Stomach (tissue), 9 donors: ENCODE results near the gene STRBP. TPM values are rescaled to one million over a fixed set of nuclear protein-coding genes. Genes with fewer than 3 reads are reported as not detected.

Experiments
- DNase-seq, 2 donors: peaks; one replicate each; pipeline versions ENCODE4 v3.0.0 to v3.0.0-alpha.2; 2013 to 2019
- H3K27ac ChIP-seq, 5 donors: fragments of 200-600 bp in 4 of 5; sonication (generic) in 4 of 5; one replicate each; pipeline ENCODE4 v1.5.1; 2013 to 2019; ENCODE audit warnings: mild to moderate bottlenecking in 1 of 5, moderate library complexity in 1 of 5
- H3K27me3 ChIP-seq, 3 donors: fragments of 200-600 bp; sonication (generic); one replicate each; pipeline ENCODE4 v1.5.1; 2017 to 2019; ENCODE audit warnings: mixed run types in 1 of 3
- H3K36me3 ChIP-seq, 4 donors: fragments of 200-600 bp; sonication (generic); 1 replicate in 3 of 4; 2 replicates in 1 of 4; pipeline ENCODE4 v1.5.1; 2016 to 2019
- H3K4me1 ChIP-seq, 4 donors: fragments of 200-600 bp; sonication (generic); one replicate each; pipeline ENCODE4 v1.5.1; 2016 to 2019
- H3K4me3 ChIP-seq, 4 donors: fragments of 200-600 bp; sonication (generic) in 3 of 4; one replicate each; pipeline ENCODE4 v1.5.1; 2016 to 2019; ENCODE audit warnings: mild to moderate bottlenecking in 1 of 4
- H3K9me3 ChIP-seq, 4 donors: fragments of 200-600 bp; sonication (generic); one replicate each; pipeline ENCODE4 v1.5.1; 2016 to 2019
- CTCF ChIP-seq, 7 experiments: fragments of 450-650 bp in 4 of 7; fragments of 200-600 bp in 3 of 7; sonication (generic) in 3 of 7; IDR thresholded peaks; one replicate each; pipeline ENCODE4 v1.5.1; 2016 to 2019; ENCODE audit warnings: antibody characterized with exemption in 7 of 7, control low read depth in 2 of 7, mild to moderate bottlenecking in 1 of 7
- EP300 ChIP-seq: sonication (generic); formaldehyde crosslinking; IDR thresholded peaks from one replicate; pipeline ENCODE4 v1.6.1; 2017; ENCODE audit warnings: antibody characterized with exemption
- POLR2A ChIP-seq, 4 donors: fragments of 450-650 bp; IDR thresholded peaks; one replicate each; pipeline ENCODE4 v1.6.1; 2016; ENCODE audit warnings: antibody characterized with exemption in 4 of 4, control low read depth in 2 of 4, mild to moderate bottlenecking in 1 of 4, moderate library complexity in 1 of 4
- POLR2AphosphoS5 ChIP-seq, 3 donors: sonication (generic); formaldehyde crosslinking; IDR thresholded peaks; one replicate each; pipeline ENCODE4 v1.6.1; 2016; ENCODE audit warnings: antibody characterized with exemption in 3 of 3
- WGBS, 5 donors: extraction: QIAGEN DNeasy Blood & Tissue Kit in 3 of 5; methylation state at CpG; one replicate each; pipeline versions ENCODE4 v1.1.5 to v1.1.7; 2013 to 2018; 5-methylcytosine and 5-hydroxymethylcytosine counted together
- intact Hi-C: fragments of 100-400 bp; cut with DNase I; formaldehyde crosslinking; loops from one replicate; pipeline ENCODE4 v1.15.1; 2023; ENCODE audit warnings: low total_unique reads
- polyA plus RNA-seq, 3 donors: library from polyadenylated mRNA; stranded (reverse); fragments of 200-250 nt; gene quantifications; one replicate each; pipeline ENCODE4 v1.2.3, GENCODE V29; 2013
- total RNA-seq, 5 donors: library from RNA; depleted of rRNA; stranded (reverse); fragments of >200 nt; gene quantifications; one replicate each; pipeline versions ENCODE4 v1.1.0 to v1.2.3, GENCODE V29; 2014 to 2016
- donor health status: healthy with polysubstance abuse.
- donor health status: Bipolar disorder and iron deficiency.
- donor health status: healthy.

The STRBP gene
- total and polyA plus RNA-seq, 8 donors = 5.5 to 21.0 (median 10.2) TPM

- Histone ChIP-seq H3K4me1 (peaks cover 8 to 16% (median 12%) of the 10 kb centered on the region in 4 donors), H3K36me3 (peaks cover 8 to 70% (median 63%) of the 10 kb centered on the region in 4 donors), H3K4me3 (no peak overlapping the region), H3K27me3 (no peaks in the 10 kb centered on the region), H3K9me3 (no peaks in the 10 kb centered on the region), H3K27ac (no peak overlapping the region)
- 82 to 88% (median 87%) methylated on average over 15 of the region's 15 CpGs for whole genome bisulfite sequencing, 5 donors
- DNase-seq = peak in 1 of 2 donors; percentile 49
- intact Hi-C loops = loop anchor here (10.0 kb wide), 1 partner anchor 235 kb away; no protein-coding TSS in a partner anchor
- no peak for TF ChIP-seq POLR2AphosphoS5 (IDR thresholded peaks at IDR 0.05)
- no peak for TF ChIP-seq POLR2A (IDR thresholded peaks at IDR 0.05)
- no peak for TF ChIP-seq EP300
- no peak for TF ChIP-seq CTCF (IDR thresholded peaks at IDR 0.05)
Measured at GRCh38 chr9:123109540-123110279, 158.7 kb downstream of the STRBP start.

- Histone ChIP-seq H3K27ac (no peak overlapping the region), H3K36me3 (peaks cover 14 to 77% (median 69%) of the 10 kb centered on the region in 4 donors), H3K9me3 (no peaks in the 10 kb centered on the region), H3K4me1 (peaks cover 8 to 16% (median 12%) of the 10 kb centered on the region in 4 donors), H3K27me3 (no peaks in the 10 kb centered on the region), H3K4me3 (no peak overlapping the region)
- TF ChIP-seq POLR2A (IDR thresholded peaks at IDR 0.05) (no peak), POLR2AphosphoS5 (IDR thresholded peaks at IDR 0.05) (no peak), EP300 (no peak), CTCF (IDR thresholded peaks at IDR 0.05) (no peak)
- DNase-seq = no peak
- WGBS, 5 donors = 81 to 86% (median 84%) methylated on average over 7 to 9 of the region's 9 CpGs
- intact Hi-C loops = loop anchor here (10.0 kb wide), 1 partner anchor 236 kb away; no protein-coding TSS in a partner anchor
Measured at GRCh38 chr9:123108976-123109375, 159.4 kb downstream of the STRBP start.

- 72 to 80% (median 75%) methylated on average over 11 of the region's 11 CpGs for WGBS, 5 donors
- H3K27me3 ChIP-seq = no peaks in the 10 kb centered on the region
- no peak for DNase-seq
- peaks cover 20 to 83% (median 80%) of the 10 kb centered on the region in 4 donors for H3K36me3 ChIP-seq
- no peaks in the 10 kb centered on the region for H3K9me3 ChIP-seq
- intact Hi-C loops = loop anchor here (10.0 kb wide), 1 partner anchor 237 kb away; no protein-coding TSS in a partner anchor
- TF ChIP-seq CTCF (IDR thresholded peaks at IDR 0.05) = no peak
- TF ChIP-seq POLR2A (IDR thresholded peaks at IDR 0.05) = no peak
- TF ChIP-seq EP300 = no peak
- no peak overlapping the region for H3K4me3 ChIP-seq
- peaks cover 8 to 16% (median 13%) of the 10 kb centered on the region in 4 donors for H3K4me1 ChIP-seq
- no peak overlapping the region for H3K27ac ChIP-seq
Measured at GRCh38 chr9:123107639-123108285, 160.6 kb downstream of the STRBP start.

GRCh38 chr9:123105490-123105889 lies 162.9 kb downstream of the STRBP start:
- Histone ChIP-seq H3K27me3 (no peaks in the 10 kb centered on the region), H3K9me3 (no peaks in the 10 kb centered on the region), H3K27ac (no peak overlapping the region), H3K4me1 (peaks cover 0 to 8% (median 0%) of the 10 kb centered on the region in 4 donors), H3K36me3 (peaks cover 36 to 100% (median 98%) of the 10 kb centered on the region in 4 donors), H3K4me3 (no peak overlapping the region)
- no peak for TF ChIP-seq EP300
- TF ChIP-seq POLR2A (IDR thresholded peaks at IDR 0.05) = no peak
- TF ChIP-seq CTCF (IDR thresholded peaks at IDR 0.05) = no peak
- no peak for TF ChIP-seq POLR2AphosphoS5 (IDR thresholded peaks at IDR 0.05)
- intact Hi-C loops = loop anchor here (10.0 kb wide), 1 partner anchor 239 kb away; no protein-coding TSS in a partner anchor
- DNase-seq = no peak
- 79 to 85% (median 83%) methylated on average over 5 of the region's 5 CpGs for WGBS, 5 donors
